D341Med (cell line): ENCODE measurements around the gene EFR3B.
A peak's percentile ranks its signal among the peaks of the same experiment; 100 is the strongest.
"Not testable (repeated sequence)": the region's sequence is repeated elsewhere in the genome, so short reads cannot be mapped to it uniquely, and the experiment has no call there.

ENCODE experiments used
- DNase-seq: peaks from one replicate; pipeline ENCODE4 v3.0.0; 2012; ENCODE audit warnings: low spot score

Gene EFR3B, protein sequence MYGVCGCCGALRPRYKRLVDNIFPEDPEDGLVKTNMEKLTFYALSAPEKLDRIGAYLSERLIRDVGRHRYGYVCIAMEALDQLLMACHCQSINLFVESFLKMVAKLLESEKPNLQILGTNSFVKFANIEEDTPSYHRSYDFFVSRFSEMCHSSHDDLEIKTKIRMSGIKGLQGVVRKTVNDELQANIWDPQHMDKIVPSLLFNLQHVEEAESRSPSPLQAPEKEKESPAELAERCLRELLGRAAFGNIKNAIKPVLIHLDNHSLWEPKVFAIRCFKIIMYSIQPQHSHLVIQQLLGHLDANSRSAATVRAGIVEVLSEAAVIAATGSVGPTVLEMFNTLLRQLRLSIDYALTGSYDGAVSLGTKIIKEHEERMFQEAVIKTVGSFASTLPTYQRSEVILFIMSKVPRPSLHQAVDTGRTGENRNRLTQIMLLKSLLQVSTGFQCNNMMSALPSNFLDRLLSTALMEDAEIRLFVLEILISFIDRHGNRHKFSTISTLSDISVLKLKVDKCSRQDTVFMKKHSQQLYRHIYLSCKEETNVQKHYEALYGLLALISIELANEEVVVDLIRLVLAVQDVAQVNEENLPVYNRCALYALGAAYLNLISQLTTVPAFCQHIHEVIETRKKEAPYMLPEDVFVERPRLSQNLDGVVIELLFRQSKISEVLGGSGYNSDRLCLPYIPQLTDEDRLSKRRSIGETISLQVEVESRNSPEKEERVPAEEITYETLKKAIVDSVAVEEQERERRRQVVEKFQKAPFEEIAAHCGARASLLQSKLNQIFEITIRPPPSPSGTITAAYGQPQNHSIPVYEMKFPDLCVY

GRCh38 chr2:25041928-25042320 lies at the start of gene EFR3B:
Gene EFR3B (plus strand): TSS chr2:25042076. CDS start chr2:25042313, 237 bp downstream.
- DNase-seq: peak; percentile 97

DNA sequence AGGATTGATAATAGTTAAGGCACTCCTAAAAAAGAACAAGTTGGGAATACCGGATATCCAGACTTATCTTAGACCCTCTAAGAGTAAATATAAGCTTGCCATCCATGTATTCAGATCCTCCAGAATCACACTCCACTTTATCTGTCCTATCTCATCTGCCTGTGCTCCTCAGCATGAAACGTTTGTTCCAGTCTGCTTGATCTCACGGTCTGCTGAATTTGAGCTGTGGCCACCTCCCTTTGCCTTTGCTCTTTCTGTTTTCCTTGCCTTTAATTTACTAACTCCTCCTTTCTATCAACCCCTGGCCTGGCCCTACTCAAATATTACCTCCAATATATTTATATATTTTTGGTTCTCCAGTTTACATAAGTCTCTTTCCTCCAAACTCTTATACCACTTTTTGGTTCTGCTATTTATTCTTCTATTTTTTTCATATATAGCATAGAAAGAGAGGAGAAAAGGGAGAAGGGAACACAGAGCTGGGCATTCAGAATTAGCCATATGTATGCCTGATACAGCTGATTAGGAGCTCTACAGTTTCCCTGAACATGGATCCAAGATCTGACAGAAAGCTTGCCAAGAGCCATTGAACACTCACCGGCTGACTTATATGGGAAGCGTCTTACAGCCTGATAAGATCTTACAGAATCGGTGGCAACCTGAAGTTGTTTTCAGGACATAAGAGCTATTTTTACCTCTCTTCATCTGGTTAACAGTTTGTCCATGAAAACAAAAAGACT lies 48.3 kb upstream of the EFR3B start:
- no peak for DNase-seq

DNA sequence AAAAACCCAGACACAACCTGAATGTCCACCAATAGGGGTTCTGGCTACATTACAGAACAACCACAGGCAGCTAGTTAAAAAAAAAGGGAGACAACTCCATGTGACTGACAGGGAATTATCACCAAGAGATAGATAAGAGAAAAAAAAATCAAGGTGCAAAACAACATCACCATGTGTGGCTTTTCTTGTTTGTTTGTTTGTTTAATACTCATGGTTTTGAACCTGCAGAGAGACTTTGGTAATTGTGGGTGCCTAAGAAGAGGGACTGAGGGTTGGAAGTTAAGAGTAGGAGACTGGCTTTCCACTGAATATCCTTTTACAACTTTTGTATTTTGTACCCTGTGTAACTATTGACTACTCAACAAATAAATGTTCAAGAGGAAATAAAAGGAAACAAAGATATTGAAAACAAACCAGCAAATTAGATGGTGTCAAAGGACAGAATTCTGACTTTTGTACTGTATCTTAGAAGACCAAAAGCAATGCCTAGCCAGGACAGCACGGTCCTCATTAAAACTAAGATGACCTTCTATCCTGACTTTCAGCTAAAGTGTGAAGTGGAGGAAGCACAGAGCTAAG lies 47.6 kb upstream of the EFR3B start:
- no peak for DNase-seq

- DNase-seq: not testable (repeated sequence)
Measured at GRCh38 chr2:24999097-24999496, 42.8 kb upstream of the EFR3B start.

- no peak for DNase-seq
Measured at GRCh38 chr2:25000036-25000435, 41.8 kb upstream of the EFR3B start.

DNA sequence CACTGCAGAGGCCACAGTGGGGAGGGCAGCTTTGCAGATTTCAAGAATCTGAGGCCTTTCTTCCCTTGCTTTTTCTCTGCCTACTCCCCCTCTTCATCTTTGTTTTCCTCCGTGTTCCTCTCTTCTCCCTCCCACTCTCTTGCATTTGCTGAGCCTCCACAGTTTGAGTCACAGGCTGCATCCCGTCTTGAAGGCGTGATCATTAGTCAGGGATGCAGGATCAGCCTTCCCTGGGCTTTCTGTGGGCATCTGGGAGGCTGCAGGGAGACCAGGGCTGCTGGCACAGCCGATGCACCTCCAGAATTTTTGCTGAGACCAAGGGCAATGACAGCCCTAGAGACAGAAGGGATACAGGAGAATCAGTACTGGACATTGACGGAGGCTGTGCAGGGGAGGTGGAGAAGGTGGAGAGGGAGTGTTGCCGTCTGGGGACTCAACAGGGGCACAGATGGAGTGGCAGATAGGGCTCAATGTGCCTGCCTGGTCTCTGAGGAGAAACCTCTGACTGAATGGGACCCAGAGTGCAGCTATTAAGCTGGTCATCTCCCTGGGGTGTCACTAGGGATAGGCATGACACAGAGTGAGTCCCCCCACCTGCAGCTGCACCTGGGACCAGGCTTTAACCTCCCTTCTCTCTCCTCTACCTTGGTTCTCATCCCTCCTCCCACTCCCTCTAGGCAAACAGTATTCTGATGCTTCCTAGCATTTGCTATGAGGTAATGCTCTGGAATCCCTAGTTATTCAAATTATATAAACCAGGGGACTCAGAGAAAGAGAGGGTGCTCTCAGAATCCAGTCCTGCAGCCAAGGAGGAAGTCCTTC lies 41.2 kb upstream of the EFR3B start:
- no peak for DNase-seq

GRCh38 chr2:25001325-25001637 lies 40.6 kb upstream of the EFR3B start:
- DNase-seq: no peak

GRCh38 chr2:25002066-25002465 lies 39.8 kb upstream of the EFR3B start:
- DNase-seq: no peak

DNA sequence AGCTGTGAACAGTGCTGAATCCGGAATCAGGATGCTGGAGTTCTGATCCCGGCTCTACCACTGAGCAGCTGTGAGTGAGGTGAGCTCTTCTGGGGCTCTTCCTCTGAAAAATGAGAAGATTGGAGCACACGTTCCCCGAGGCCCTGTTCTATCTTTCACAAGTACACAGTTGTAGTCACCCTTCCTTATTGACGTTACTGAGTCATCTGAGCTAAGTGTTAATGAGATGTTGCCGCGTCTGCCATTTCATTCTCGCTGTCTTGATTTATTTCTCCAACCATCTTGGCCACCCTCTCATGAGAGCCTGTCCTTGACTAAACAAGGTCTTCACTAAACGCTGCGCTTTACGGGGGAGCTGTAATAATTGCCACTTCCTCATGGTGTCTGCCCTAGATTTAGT lies 31.9 kb upstream of the EFR3B start:
- DNase-seq: no peak

DNA sequence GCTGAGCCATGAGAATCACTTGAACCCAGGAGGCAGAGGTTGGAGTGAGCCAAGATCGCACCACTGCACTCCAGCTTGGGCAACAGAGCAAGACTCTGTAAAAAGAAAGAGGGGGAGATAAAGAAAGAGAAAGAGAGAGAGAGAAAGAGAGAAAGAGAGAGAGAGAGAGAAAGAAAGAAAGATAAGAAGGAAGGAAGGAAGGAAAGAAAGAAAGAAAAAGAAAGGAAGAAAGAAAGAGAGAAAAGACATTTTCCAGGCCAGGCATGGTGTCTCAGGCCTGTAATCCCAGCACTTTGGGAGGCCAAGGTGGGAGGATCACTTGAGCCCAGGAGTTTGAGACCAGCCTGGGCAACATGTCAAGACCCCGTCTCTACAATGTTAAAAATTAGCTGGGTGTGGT lies 30.5 kb upstream of the EFR3B start:
- not testable (repeated sequence) for DNase-seq

- DNase-seq: no peak
Measured at GRCh38 chr2:25014631-25015030, 27.2 kb upstream of the EFR3B start.

- no peak for DNase-seq
Measured at GRCh38 chr2:25018681-25019080, 23.2 kb upstream of the EFR3B start.

GRCh38 chr2:25021791-25022362 lies 20.0 kb upstream of the EFR3B start:
- no peak for DNase-seq

DNA sequence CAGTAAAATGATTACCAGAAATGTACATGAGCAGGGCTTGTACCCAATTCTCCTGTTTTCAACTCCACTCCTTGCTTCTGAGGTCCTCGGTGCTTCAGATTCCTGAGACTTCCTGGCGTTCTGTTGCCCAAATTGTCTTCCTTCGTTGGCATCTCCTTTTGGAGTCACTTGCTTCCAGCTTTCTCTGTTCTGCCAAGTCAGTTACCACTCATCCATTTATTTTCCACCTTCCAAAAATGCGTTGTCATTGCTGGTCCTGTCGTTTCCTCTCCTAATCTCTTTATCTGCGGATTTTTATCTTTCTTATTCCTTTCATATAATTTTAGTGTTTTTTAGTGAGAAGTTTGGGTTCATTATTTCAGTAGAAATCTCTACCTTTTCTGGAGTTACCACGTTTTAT lies 18.5 kb upstream of the EFR3B start:
- no peak for DNase-seq

GRCh38 chr2:25025229-25026007 lies 16.5 kb upstream of the EFR3B start:
- no peak for DNase-seq

GRCh38 chr2:25026008-25026530 lies 15.8 kb upstream of the EFR3B start:
- DNase-seq: no peak

DNA sequence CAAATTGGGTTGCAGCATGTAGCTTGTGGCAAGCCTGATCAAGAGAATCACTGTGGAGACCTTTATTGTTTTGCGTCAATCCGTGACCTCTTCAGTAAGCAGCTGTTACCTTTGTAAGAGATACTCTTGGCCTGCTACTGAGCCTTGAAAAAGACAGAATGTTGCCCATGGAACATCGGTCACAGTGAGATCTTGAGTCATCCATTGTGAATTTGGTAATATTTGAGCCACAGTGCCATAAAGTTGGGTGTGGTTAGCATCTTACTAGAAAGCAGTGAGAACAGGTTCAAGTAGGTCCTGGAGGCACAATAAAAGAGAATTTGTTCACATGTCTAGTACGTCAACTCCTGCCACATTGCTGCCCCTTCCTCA lies 12.7 kb upstream of the EFR3B start:
- DNase-seq: no peak

- no peak for DNase-seq
Measured at GRCh38 chr2:25030702-25031101, 11.2 kb upstream of the EFR3B start.

DNA sequence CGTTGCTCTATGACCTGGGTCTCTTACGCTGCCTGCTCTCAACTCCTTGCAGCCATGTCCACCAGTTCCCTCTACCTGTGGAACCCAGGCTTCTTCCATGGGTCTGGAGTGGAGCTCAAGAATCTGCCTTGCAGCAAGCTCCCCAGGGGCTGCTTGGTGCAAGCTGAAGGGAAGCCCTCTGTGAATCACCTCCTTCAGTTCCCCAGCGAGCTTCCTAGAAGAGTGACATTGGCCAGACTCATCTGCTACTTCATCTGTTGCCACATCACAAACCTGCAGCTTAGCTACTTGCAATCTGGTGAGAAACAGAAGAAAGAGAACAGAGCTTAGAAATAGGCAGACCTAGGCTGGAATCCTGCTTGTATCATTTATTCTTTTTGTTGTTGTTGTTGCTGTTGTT lies 9.8 kb upstream of the EFR3B start:
- DNase-seq: no peak

- no peak for DNase-seq
Measured at GRCh38 chr2:25032901-25033300, 9.0 kb upstream of the EFR3B start.
